HG03064 (cell line): ENCODE results near the gene SLC38A8.

Experiments used
- ATAC-seq: cut with Tn5 transposase; IDR thresholded peaks from one replicate; pipeline ENCODE4 v1.9.1; 2021; ENCODE audit warnings: low read depth; ENCODE audit not compliant: unreplicated experiment

Gene SLC38A8

GRCh38 chr16:84033251-84034195, 9.1 kb downstream of the SLC38A8 start:
- ATAC-seq, result no peak

GRCh38 chr16:84032458-84033178, 10.0 kb downstream of the SLC38A8 start:
- no peak for ATAC-seq

GRCh38 chr16:84031556-84031955, 11.0 kb downstream of the SLC38A8 start:
- no peak for ATAC-seq

GRCh38 chr16:84029297-84030047, 13.1 kb downstream of the SLC38A8 start:
- no peak for ATAC-seq

GRCh38 chr16:84027625-84028024, 15.0 kb downstream of the SLC38A8 start:
- no peak for ATAC-seq

- no peak for ATAC-seq
Observed at GRCh38 chr16:84026606-84027005, 16.0 kb downstream of the SLC38A8 start.

- ATAC-seq, result no peak
Observed at GRCh38 chr16:84024854-84025253, 17.7 kb downstream of the SLC38A8 start.

GRCh38 chr16:84022644-84023043, 20.0 kb downstream of the SLC38A8 start:
- no peak for ATAC-seq

GRCh38 chr16:84021488-84021887, 21.1 kb downstream of the SLC38A8 start:
- no peak for ATAC-seq

GRCh38 chr16:84020353-84020752, 22.2 kb downstream of the SLC38A8 start:
- no peak for ATAC-seq

- ATAC-seq, result no peak
Observed at GRCh38 chr16:84018710-84019109, 23.9 kb downstream of the SLC38A8 start.

- no peak for ATAC-seq
Observed at GRCh38 chr16:84016477-84016876, 26.1 kb downstream of the SLC38A8 start.

- no peak for ATAC-seq
Observed at GRCh38 chr16:84015399-84015798, 27.2 kb downstream of the SLC38A8 start.

GRCh38 chr16:84014570-84015327, 27.8 kb downstream of the SLC38A8 start:
- no peak for ATAC-seq

- ATAC-seq, result peak; percentile 78
Observed at GRCh38 chr16:84013787-84014569, 28.6 kb downstream of the SLC38A8 start.

GRCh38 chr16:84009282-84009681, 33.3 kb downstream of the SLC38A8 start:
- ATAC-seq, result no peak

- no peak for ATAC-seq
Observed at GRCh38 chr16:84007965-84008364, 34.6 kb downstream of the SLC38A8 start.

- ATAC-seq, result no peak
Observed at GRCh38 chr16:84007520-84007919, 35.1 kb downstream of the SLC38A8 start.

- ATAC-seq, result no peak
Observed at GRCh38 chr16:84005391-84005790, 37.2 kb downstream of the SLC38A8 start.
